GM20000 (cell line): Measurements from ENCODE around the gene TPST1.
"Not testable (repeated sequence)": the region's sequence is repeated elsewhere in the genome, so short reads cannot be mapped to it uniquely, and the experiment has no call there.

ENCODE experiments used
- DNase-seq: peaks from one replicate; pipeline ENCODE4 v3.0.0; 2012; ENCODE audit warnings: low spot score
- TF ChIP-seq, protein P1 (sequence below): IDR thresholded peaks from 2 replicates; pipeline ENCODE4 v1.5.1; 2012; ENCODE audit warnings: mild to moderate bottlenecking, control low read depth; ENCODE audit errors: extremely low read depth, missing control alignments

Gene TPST1

GRCh38 chr7:66399566-66399965, 194.4 kb downstream of the TPST1 start:
- DNase-seq = no peak
- TF ChIP-seq, protein P1, sequence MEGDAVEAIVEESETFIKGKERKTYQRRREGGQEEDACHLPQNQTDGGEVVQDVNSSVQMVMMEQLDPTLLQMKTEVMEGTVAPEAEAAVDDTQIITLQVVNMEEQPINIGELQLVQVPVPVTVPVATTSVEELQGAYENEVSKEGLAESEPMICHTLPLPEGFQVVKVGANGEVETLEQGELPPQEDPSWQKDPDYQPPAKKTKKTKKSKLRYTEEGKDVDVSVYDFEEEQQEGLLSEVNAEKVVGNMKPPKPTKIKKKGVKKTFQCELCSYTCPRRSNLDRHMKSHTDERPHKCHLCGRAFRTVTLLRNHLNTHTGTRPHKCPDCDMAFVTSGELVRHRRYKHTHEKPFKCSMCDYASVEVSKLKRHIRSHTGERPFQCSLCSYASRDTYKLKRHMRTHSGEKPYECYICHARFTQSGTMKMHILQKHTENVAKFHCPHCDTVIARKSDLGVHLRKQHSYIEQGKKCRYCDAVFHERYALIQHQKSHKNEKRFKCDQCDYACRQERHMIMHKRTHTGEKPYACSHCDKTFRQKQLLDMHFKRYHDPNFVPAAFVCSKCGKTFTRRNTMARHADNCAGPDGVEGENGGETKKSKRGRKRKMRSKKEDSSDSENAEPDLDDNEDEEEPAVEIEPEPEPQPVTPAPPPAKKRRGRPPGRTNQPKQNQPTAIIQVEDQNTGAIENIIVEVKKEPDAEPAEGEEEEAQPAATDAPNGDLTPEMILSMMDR = no peak

- TF ChIP-seq, protein P1 = no peak
- no peak for DNase-seq
These were observed 195.3 kb downstream of the TPST1 start for GRCh38 chr7:66400400-66400799.

DNA sequence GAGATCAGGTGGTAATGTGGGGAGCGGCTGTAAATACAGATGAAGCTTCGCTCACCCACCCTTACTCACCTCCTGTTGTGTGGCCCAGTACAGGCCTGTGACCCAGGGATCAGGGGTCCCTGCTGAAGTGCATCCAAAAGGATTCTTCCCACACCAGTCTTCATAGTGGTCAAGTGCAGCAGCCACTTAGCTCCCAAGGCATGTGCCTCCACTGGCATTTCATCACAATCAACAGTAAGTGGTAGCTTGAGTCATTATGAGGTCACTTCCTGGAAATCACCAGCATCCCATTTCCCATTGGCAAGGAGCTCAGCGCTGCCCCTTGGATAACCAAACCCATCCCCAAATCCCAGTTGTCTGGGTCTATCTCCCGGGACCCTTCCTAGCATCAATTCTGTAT, 196.0 kb downstream of the TPST1 start:
- not testable (repeated sequence) for DNase-seq

DNA sequence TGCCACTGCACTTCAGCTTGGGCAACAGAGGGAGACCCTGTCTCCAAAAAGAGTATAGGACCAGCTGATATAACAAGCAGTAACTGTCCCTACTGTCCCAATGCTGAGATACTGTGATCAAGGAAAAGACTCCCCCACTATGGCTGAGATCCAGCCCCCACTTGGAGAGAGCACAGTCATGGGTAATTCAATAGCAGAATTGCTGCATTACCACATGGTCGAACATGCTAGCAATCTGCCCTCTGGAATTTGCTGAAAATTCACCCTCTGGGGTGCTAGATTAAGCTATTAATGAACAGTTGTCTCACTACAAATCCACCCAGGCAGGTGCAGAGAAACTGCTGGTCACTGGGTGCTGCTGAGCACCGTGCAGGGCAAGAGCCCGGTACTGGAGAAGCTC, 196.8 kb downstream of the TPST1 start:
- not testable (repeated sequence) for DNase-seq

DNA sequence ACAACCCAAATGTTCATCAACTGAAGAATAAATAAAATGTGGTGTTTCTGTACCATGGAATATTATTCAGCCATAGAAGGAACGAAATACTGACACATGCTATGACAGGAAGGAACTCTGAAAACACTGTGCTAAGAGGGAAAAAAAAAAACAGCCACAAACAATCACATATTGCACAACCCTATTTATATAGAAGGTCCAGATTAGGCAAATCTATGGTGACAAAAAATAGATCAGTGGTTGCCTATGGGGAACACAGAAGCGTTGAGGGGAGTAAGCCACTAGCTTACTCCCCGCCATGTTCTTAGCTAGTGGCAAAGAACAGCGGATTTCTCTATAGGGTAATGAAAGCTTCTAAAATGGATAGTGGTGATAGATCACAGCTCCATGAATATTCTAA, 198.4 kb downstream of the TPST1 start:
- DNase-seq = no peak
- TF ChIP-seq, protein P1 = no peak

DNA sequence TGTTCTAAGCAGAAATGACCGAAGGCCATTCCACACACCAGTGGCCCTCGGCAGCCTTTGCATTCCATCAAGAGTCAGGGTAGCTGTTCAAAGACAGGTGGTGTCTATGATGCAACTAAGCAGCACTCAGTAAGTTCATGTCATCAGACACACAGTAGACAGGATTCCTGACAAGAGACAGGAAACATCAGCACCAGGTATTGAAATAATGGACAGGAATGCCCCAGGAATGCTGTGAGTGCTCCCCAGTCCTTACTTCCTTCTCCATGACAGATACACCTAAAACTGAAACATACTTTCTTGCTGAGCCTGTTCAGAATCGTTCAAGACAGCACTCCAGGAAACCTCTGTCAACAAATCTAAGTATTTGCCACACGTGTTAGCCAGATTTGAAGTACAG, 204.4 kb downstream of the TPST1 start:
- TF ChIP-seq, protein P1 = no peak
- DNase-seq = no peak
